Retinal pigment epithelial cell (primary cell): Measurements from ENCODE around the gene CTPS1.

Experiments used
- DNase-seq: peaks from one replicate; pipeline ENCODE4 v3.0.0-alpha.2; 2010; ENCODE audit warnings: low read depth
- H3K4me3 ChIP-seq: 2 replicates; pipeline ENCODE4 v1.5.1; 2011; ENCODE audit warnings: mild to moderate bottlenecking, low read length, control low read depth, moderate library complexity
- CTCF ChIP-seq: conservative IDR thresholded peaks from 2 replicates; pipeline ENCODE4 v1.5.1; 2011; ENCODE audit warnings: low read depth, low read length, control low read depth, inconsistent platforms

The CTPS1 gene

DNA sequence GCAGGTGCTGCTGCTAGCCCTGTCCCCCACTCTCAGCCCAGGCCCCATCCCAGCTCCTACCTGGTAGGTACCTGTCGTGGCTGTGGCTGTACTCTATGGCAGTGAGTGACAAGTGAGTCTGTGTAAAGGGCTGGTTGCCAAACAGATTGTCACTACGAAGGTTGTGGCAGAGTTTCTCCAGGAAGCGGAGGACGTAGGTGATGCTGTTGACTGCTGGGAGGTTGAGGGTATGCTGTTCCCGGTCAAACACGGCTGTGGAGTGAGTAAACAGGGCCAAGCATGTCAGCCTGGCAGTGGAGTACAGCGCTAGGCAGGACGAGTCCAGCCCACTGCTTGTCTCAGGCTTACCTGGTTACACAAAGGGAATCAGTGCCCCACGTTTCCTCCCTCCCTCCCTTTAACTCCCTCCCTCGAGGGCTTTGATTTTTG, 66.9 kb downstream of the CTPS1 start:
- H3K4me3 ChIP-seq: no peak overlapping the region
- TF ChIP-seq CTCF: no peak
- no peak for DNase-seq

DNA sequence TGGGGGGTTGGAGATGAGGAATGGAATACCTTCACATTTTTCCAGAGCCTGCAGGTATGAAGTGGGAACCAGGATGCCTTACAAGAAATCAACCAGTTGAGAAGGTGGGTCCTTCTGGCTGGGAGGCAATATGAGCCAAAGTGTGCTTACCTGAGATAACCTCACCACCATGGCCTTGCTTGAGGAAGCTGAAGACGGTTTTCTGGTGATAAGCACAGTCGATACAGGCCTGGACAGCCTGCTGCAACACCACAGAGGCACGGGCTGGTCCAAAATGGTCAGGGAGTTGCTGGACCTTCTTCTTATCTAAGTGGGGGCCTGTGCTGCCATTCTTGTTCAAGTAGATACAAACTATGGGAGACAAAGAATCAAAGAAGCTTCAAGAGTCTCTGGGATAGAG, 69.0 kb downstream of the CTPS1 start:
- DNase-seq: no peak
- H3K4me3 ChIP-seq: no peak overlapping the region
- no peak for TF ChIP-seq CTCF

- TF ChIP-seq CTCF: no peak
- no peak for DNase-seq
- H3K4me3 ChIP-seq: no peak overlapping the region
These were observed 71.5 kb downstream of the CTPS1 start for GRCh38 chr1:41051022-41051421.

DNA sequence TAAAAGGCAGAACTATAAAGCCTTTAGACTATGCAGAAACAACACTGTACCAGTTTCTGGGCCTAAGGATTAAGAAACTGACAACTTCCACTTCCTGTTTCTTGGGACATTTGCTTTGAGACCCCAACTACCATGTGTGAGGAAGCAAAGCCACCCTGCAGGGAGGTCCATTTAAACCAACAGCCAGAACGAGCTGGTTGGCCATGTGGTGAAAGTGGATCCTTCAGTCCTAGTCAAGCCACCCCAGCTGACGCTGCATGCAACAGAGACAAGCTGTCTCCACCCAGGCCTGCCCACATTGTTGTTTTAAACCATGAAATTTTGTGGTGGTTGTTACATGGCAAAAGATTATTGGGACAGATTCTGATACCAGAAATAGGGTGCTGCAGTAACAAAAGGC, 73.8 kb downstream of the CTPS1 start:
- no peak for TF ChIP-seq CTCF
- DNase-seq: no peak
- H3K4me3 ChIP-seq: no peak overlapping the region

DNA sequence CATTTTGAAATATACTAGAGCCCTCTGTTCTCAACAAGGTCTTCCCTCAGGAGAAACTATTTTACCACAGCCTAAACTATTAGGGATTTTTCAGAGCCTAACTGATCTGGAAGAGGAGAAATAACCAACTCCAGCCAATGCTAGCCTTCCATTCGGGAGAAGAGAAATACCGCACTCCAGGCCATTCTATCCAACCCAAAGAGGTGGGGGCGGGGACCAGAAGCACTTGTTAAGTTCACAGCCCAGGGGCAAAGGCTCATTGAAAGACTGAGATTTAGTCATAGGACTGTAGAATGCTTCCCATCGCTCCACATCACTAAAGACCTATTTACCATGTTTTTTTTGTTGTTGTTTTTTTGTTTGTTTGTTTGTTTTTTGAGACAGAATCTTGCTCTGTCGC, 77.4 kb downstream of the CTPS1 start:
- DNase-seq: no peak
- H3K4me3 ChIP-seq: no peak overlapping the region
- no peak for TF ChIP-seq CTCF
